Measurements from ENCODE around the gene CALU.

CALU gene

DNA sequence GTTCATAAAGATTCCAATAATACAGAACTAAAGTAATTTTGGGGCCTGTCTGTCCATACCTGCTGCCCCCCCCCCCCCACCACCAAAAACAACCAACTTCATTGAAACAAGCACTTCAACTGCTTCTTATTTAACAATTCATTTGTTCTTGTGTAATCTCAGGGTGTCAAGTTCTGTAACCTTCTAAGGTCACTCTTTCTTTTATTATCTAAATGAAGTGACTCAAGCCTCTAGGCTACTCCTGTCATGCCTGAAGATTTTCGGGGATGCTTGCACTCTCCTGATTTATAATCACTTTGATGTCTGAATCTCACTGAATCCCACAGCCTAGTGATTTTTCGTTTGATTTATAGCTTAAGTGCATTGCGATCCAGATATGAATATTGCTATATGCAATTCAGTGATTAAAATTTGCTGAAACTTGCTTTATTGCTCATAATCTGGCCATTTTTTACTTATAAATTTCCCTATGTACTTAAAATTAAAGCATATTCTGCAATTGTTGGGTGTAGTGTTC, 39.9 kb upstream of the CALU start:
- H3K4me1 ChIP-seq (ENCODE audit: insufficient read depth, low read length) = no peaks in the 10 kb centered on the region
- no peak overlapping the region for H3K9ac ChIP-seq (ENCODE audit: low read depth, low read length)
- H3K4me2 ChIP-seq (ENCODE audit: insufficient read depth, low read length) = no peak overlapping the region
- H3K27ac ChIP-seq (ENCODE audit: low read length) = no peak overlapping the region
- H3K27me3 ChIP-seq (ENCODE audit: insufficient read depth, low read length, poor library complexity) = peaks cover 13% of the 10 kb centered on the region
- DNase-seq (no peak), ATAC-seq (ENCODE audit: insufficient read depth, low read depth) (no peak)
- TF ChIP-seq, protein P1, sequence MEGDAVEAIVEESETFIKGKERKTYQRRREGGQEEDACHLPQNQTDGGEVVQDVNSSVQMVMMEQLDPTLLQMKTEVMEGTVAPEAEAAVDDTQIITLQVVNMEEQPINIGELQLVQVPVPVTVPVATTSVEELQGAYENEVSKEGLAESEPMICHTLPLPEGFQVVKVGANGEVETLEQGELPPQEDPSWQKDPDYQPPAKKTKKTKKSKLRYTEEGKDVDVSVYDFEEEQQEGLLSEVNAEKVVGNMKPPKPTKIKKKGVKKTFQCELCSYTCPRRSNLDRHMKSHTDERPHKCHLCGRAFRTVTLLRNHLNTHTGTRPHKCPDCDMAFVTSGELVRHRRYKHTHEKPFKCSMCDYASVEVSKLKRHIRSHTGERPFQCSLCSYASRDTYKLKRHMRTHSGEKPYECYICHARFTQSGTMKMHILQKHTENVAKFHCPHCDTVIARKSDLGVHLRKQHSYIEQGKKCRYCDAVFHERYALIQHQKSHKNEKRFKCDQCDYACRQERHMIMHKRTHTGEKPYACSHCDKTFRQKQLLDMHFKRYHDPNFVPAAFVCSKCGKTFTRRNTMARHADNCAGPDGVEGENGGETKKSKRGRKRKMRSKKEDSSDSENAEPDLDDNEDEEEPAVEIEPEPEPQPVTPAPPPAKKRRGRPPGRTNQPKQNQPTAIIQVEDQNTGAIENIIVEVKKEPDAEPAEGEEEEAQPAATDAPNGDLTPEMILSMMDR (IDR thresholded peaks at IDR 0.05; ENCODE audit: borderline replicate concordance, extremely low read depth, low read length, poor library complexity, severe bottlenecking) = no peak
- TF ChIP-seq EZH2 (IDR thresholded peaks at IDR 0.05; ENCODE audit: borderline replicate concordance, low read depth, low read length, severe bottlenecking) = no peak
- no peaks in the 10 kb centered on the region for H3K36me3 ChIP-seq (ENCODE audit: insufficient read depth, low read length)
- no peak overlapping the region for H2AFZ ChIP-seq (ENCODE audit: low read depth, low read length)
- no peaks in the 10 kb centered on the region for H4K20me1 ChIP-seq (ENCODE audit: insufficient read depth, low read length)
- H3K4me3 ChIP-seq (ENCODE audit: low read depth in 1 of 2, low read length in 2 of 2) = no peak overlapping the region
- no peaks in the 10 kb centered on the region for H3K9me3 ChIP-seq (ENCODE audit: insufficient read depth, low read length, severe bottlenecking)
- no peaks in the 10 kb centered on the region for H3K79me2 ChIP-seq (ENCODE audit: insufficient read depth, low read length)

DNA sequence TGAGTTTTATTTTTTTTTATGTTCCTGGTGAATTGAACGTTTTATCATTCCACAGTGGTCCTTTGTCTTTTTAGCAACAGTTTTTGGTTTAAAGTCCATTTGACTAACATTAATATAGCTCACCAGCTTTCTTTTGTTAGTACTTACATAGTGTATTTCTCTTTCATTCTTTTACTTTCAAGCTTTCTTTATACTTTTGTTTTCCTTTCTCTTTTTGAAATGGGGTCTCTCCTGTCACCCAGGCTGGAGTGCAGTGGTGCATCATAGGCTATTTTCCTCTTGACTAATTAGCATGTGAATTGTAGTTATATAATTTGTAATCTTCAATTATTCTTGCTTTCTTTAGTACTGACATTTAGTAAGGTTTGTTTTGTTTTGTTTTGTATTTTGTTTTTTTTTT, 39.3 kb upstream of the CALU start:
- no peak for DNase-seq
- TF ChIP-seq, protein P1 (IDR thresholded peaks at IDR 0.05; ENCODE audit: borderline replicate concordance, extremely low read depth, low read length, poor library complexity, severe bottlenecking) = no peak
- TF ChIP-seq EZH2 (IDR thresholded peaks at IDR 0.05; ENCODE audit: borderline replicate concordance, low read depth, low read length, severe bottlenecking) = no peak
- Histone ChIP-seq H3K27me3 (ENCODE audit: insufficient read depth, low read length, poor library complexity) (peaks cover 13% of the 10 kb centered on the region), H3K27ac (ENCODE audit: low read length) (no peak overlapping the region), H2AFZ (ENCODE audit: low read depth, low read length) (no peak overlapping the region), H3K9ac (ENCODE audit: low read depth, low read length) (no peak overlapping the region), H3K4me2 (ENCODE audit: insufficient read depth, low read length) (no peak overlapping the region), H3K79me2 (ENCODE audit: insufficient read depth, low read length) (no peaks in the 10 kb centered on the region), H3K9me3 (ENCODE audit: insufficient read depth, low read length, severe bottlenecking) (no peaks in the 10 kb centered on the region), H3K4me3 (ENCODE audit: low read depth in 1 of 2, low read length in 2 of 2) (no peak overlapping the region), H3K4me1 (ENCODE audit: insufficient read depth, low read length) (no peaks in the 10 kb centered on the region), H4K20me1 (ENCODE audit: insufficient read depth, low read length) (no peaks in the 10 kb centered on the region), H3K36me3 (ENCODE audit: insufficient read depth, low read length) (no peaks in the 10 kb centered on the region)
- ATAC-seq (ENCODE audit: insufficient read depth, low read depth) = no peak

DNA sequence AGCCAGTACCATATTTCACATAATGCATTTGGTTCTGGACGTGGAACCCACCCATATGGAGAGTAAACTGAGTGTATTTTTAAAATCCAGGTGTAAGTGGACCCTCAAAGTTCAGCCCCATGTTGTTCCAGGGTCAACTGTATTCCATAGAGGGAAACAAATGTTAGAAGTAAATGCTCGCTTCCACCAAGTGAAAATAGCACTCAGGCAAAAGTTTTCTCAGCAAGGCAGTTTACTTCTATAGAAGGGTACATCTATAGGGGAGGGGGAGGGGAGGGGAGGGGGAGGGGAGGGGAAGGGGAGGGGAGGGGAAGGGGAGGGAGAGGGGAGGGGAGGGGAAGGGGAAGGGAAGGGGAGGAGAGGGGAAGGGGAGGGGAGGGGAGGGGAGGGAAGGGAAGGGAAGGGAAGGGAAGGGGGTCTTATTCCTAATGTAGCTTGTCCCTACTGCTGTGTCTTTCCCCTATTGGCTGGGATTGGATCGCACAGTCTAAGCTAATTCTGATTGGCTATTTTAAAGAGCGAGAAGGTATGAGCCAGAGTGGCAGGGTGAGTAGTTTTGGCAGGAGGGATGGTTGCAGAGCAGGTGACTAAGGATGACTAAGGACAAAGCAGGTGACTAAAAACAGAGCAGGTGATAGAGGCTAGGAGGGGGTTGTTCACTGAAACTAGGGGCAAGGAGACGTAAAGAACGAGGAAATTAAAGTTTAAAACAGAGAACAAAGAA, 37.9 kb upstream of the CALU start:
- no peak overlapping the region for H3K9ac ChIP-seq (ENCODE audit: low read depth, low read length)
- H3K27me3 ChIP-seq (ENCODE audit: insufficient read depth, low read length, poor library complexity) = peaks cover 13% of the 10 kb centered on the region
- no peak for ATAC-seq (ENCODE audit: insufficient read depth, low read depth)
- H3K27ac ChIP-seq (ENCODE audit: low read length) = no peak overlapping the region
- H3K4me1 ChIP-seq (ENCODE audit: insufficient read depth, low read length) = no peaks in the 10 kb centered on the region
- no peaks in the 10 kb centered on the region for H3K79me2 ChIP-seq (ENCODE audit: insufficient read depth, low read length)
- no peaks in the 10 kb centered on the region for H3K9me3 ChIP-seq (ENCODE audit: insufficient read depth, low read length, severe bottlenecking)
- no peak overlapping the region for H3K4me2 ChIP-seq (ENCODE audit: insufficient read depth, low read length)
- TF ChIP-seq, protein P1 (IDR thresholded peaks at IDR 0.05; ENCODE audit: borderline replicate concordance, extremely low read depth, low read length, poor library complexity, severe bottlenecking) = no peak
- no peak for TF ChIP-seq EZH2 (IDR thresholded peaks at IDR 0.05; ENCODE audit: borderline replicate concordance, low read depth, low read length, severe bottlenecking)
- no peak overlapping the region for H3K4me3 ChIP-seq (ENCODE audit: low read depth in 1 of 2, low read length in 2 of 2)
- no peaks in the 10 kb centered on the region for H4K20me1 ChIP-seq (ENCODE audit: insufficient read depth, low read length)
- DNase-seq = no peak
- H2AFZ ChIP-seq (ENCODE audit: low read depth, low read length) = no peak overlapping the region
- no peaks in the 10 kb centered on the region for H3K36me3 ChIP-seq (ENCODE audit: insufficient read depth, low read length)
